Astrocyte of the spinal cord (primary cell): ENCODE data around the gene SMARCC2.

ENCODE experiments used
- DNase-seq: peaks from one replicate; pipeline ENCODE4 v3.0.0; 2011; ENCODE audit warnings: low read depth, low spot score
- H3K4me3 ChIP-seq: 2 replicates; pipeline ENCODE4 v1.5.1; 2011; ENCODE audit warnings: low read depth, mild to moderate bottlenecking, low read length, moderate library complexity
- in situ Hi-C: cut with HindIII; loops from 2 replicates; pipeline ENCODE4 v1.10.0; 2017; ENCODE audit warnings: low sequenced_read_pairs
- TF ChIP-seq, protein P1 (sequence below): IDR thresholded peaks from 2 replicates; pipeline ENCODE4 v1.5.1; 2012; ENCODE audit warnings: low read depth, mild to moderate bottlenecking, low read length, inconsistent platforms

SMARCC2 gene

DNA sequence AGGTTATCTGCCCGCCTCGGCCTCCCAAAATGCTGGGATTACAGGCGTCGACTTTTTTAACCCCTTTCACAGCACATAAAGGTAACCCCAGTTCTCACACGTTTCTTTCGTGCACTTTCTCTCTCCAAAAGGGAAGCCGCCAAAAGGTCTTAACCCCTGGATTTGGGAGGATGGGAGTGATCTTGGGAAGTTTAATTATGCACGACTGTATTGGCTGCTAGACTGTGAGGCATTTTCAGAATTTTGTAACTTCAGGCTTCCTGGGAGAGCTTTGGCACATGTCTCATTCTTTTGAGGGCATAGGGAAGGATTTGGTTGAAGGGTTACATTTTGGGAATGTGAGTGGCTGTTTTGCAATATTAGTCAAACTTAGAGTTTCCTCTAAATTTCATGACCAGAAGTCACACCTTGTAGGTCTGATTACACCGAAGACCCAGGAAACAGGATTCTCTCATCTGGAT is 1.4 kb upstream of the SMARCC2 start:
- no peak for DNase-seq
- in situ Hi-C loops: no loop called here
- TF ChIP-seq, protein P1, sequence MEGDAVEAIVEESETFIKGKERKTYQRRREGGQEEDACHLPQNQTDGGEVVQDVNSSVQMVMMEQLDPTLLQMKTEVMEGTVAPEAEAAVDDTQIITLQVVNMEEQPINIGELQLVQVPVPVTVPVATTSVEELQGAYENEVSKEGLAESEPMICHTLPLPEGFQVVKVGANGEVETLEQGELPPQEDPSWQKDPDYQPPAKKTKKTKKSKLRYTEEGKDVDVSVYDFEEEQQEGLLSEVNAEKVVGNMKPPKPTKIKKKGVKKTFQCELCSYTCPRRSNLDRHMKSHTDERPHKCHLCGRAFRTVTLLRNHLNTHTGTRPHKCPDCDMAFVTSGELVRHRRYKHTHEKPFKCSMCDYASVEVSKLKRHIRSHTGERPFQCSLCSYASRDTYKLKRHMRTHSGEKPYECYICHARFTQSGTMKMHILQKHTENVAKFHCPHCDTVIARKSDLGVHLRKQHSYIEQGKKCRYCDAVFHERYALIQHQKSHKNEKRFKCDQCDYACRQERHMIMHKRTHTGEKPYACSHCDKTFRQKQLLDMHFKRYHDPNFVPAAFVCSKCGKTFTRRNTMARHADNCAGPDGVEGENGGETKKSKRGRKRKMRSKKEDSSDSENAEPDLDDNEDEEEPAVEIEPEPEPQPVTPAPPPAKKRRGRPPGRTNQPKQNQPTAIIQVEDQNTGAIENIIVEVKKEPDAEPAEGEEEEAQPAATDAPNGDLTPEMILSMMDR: no peak
- peak overlapping the region; percentile 77 for H3K4me3 ChIP-seq

DNA sequence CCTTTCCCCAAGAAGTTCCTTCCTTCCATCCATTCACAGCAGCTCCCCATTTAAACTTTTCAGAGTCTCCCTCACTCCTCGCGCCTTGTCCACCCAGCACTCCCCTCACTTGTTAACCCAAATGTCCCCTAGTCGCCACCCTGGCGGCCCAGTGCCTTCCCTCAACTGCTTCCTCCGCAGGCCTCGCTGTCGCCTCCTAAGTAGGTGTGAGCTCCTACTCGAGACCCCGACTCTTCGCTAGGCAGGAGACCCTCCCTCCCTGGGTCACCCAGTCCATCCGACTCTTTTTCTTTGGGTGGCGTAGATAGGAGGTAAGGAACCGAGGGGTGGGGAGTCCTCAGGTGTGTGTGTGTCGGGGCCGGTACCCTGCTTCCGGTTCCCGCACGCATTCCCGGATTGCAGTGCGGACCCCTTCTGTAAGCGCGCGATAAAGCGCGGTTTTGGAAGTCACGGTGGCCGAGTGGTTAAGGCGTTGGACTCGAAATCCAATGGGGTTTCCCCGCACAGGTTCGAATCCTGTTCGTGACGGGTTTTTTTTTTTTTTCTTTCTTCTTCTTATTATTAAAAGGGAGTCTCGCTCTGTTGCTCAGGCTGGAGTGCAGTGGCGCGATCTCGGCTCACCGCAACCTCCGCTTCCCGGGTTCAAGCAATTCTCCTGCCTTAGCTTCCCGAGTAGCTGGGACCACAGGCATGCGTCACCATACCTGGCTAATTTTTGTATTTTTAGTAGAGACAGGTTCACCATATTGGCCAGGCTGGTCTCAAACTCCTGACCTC is 823 bp upstream of the SMARCC2 start:
- in situ Hi-C loops: no loop called here
- peak; percentile 88 for DNase-seq
- H3K4me3 ChIP-seq: peak overlapping the region; percentile 77
- TF ChIP-seq, protein P1: no peak

DNA sequence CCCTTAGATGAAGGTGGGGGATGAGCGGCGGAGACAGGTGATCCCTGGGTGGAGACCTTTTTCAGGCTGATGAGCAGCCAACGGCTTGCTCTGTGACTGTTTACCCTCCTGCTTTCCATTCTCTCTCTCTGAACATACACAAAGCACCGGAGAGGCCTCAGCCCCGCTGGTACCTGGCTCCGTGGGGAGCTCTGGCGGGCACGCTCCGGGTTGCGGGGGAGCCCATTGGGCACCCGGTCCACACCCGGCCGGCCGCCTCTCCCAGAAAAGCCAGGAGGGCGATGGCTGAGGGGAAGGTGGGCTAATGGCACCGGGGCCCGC is 545 bp downstream of the SMARCC2 start:
- in situ Hi-C loops: no loop called here
- DNase-seq: no peak
- TF ChIP-seq, protein P1: no peak
- H3K4me3 ChIP-seq: peak overlapping the region; percentile 77

DNA sequence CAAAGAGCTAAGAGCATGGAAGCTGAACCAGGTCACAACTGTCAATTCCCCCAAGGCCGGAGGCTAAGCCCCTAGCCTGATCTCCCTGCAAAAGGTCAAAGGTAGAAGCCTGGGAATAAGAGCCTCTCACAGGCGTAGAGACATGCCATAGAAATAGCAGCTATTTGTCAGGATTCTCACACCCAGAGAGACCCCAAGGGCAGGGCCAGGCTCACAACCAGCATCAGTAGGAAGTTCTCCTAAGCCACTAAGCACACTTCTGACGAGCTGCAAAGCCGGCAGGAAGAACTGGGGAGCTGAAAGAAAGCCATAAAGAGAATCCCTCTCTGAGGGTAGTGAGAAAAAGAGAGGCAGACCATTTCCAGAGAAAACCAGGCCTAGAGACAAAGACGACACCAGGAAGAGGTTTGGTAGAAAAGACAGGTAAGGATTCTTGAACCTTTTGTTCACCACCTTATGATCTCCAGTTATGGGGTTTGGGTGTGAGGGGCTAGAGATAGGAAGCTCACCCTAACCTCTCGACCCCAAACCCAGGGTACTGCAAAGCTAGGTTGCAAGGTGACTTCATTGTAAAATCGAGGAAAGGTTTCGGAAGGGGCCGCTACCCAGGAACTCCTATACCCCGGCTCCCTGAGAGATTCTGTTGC is 1.0 kb downstream of the SMARCC2 start:
- peak overlapping the region; percentile 77 for H3K4me3 ChIP-seq
- no peak for DNase-seq
- TF ChIP-seq, protein P1: no peak
- in situ Hi-C loops: no loop called here

DNA sequence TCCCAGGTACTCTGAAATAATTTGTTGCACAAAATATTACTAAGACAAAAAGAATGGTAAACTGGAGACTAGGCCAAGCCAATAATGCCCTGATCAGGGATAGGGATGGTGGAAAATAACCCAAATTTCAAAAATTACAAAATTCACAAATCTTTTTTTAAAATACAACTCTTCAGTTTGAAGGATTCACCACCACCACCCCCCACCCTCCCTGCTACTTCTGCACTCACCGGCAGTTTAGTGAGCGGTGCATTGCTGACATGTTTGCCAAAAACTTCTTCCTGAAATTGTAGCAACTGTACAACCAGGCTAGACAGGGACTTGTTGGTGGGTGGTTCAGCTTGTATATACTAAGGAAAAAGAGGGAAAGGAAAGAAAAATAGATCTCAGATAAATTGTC is 2.3 kb downstream of the SMARCC2 start:
- in situ Hi-C loops: no loop called here
- no peak for DNase-seq
- TF ChIP-seq, protein P1: no peak
- H3K4me3 ChIP-seq: no peak overlapping the region

DNA sequence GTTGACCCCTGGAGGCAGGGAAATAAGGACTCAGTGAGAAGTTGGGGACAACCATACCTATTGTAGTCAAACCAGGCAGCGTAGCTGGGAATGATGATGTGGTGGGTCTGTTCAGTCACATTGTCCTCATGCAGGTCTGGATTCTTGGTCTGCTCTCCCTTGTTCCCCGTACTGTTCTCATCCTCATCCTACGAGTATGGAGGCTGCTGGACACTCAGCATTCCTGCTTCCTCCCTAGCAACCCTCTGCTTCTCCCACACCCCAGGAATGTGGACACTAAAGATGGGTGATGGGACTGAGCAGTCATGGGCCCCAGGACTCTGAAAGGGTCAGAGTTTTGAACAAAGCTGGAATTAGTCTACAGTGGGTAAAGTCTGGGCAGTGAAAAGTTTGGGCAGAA is 10.9 kb downstream of the SMARCC2 start:
- no peak overlapping the region for H3K4me3 ChIP-seq
- TF ChIP-seq, protein P1: no peak
- in situ Hi-C loops: no loop called here
- no peak for DNase-seq
